ENCODE measurements around the gene WNT10A.

DNA sequence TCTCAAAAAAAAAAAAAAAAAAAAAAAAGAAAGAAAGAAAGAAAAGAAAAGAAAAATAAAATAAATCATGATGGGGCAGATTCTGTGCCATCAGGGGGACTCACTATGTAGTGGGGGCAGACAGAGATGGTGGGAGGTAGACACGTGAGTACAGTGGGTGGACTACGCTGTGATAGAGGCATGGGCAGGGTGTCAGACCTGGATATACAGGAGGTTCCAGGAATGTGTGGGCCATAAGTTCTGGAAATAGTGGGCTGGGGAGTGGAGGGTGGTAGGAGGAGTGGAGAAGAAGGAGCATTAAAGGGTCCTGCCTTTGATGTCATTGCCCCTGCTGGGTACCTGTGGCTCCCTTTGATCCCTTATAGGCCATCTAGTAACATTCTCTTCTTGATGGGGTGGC lies 29.9 kb upstream of the WNT10A start:
- TF ChIP-seq, protein P1, sequence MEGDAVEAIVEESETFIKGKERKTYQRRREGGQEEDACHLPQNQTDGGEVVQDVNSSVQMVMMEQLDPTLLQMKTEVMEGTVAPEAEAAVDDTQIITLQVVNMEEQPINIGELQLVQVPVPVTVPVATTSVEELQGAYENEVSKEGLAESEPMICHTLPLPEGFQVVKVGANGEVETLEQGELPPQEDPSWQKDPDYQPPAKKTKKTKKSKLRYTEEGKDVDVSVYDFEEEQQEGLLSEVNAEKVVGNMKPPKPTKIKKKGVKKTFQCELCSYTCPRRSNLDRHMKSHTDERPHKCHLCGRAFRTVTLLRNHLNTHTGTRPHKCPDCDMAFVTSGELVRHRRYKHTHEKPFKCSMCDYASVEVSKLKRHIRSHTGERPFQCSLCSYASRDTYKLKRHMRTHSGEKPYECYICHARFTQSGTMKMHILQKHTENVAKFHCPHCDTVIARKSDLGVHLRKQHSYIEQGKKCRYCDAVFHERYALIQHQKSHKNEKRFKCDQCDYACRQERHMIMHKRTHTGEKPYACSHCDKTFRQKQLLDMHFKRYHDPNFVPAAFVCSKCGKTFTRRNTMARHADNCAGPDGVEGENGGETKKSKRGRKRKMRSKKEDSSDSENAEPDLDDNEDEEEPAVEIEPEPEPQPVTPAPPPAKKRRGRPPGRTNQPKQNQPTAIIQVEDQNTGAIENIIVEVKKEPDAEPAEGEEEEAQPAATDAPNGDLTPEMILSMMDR (IDR thresholded peaks at IDR 0.05), result no peak
- TF ChIP-seq EZH2 (IDR thresholded peaks at IDR 0.05; ENCODE audit: borderline replicate concordance, insufficient read depth, low read depth, low read length, poor library complexity, severe bottlenecking), result no peak
